ENCODE results near the gene PRKG1.

PRKG1 gene

DNA sequence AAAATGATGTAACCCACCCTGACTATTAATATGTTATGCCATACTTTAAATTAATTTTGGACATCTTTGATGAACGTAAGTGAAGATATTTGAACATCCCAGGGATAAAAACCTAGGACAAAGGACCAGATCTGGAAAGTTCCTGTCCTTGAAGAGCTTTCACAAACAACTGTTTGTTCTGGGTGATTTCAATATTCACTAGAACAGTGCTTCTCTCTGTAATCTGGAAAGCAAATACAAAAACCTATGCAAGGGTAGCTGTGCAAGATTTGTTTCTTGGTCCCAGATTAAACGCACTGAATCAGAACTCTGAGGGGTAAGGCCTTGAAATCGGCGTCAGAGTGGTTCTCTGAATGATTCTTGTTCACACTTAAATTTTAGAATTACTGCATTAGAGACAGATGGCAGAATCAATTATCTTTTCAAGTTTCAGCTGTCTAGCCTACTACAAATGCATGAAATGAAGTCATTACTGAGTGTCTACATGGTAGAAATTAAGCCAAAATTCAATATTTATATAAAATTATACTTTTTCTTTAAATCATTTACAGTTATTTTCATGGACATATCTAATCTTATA lies 694.7 kb downstream of the PRKG1 start:
- DNase-seq (ENCODE audit: insufficient read length) (no peak), FAIRE-seq (no peak)
- TF ChIP-seq POLR2A (IDR thresholded peaks at IDR 0.05; ENCODE audit: low read depth, low read length) (no peak), POLR2AphosphoS5 (IDR thresholded peaks at IDR 0.05; ENCODE audit: low read depth, low read length) (no peak), TAF1 (IDR thresholded peaks at IDR 0.05; ENCODE audit: borderline replicate concordance, low read depth, low read length) (no peak)

DNA sequence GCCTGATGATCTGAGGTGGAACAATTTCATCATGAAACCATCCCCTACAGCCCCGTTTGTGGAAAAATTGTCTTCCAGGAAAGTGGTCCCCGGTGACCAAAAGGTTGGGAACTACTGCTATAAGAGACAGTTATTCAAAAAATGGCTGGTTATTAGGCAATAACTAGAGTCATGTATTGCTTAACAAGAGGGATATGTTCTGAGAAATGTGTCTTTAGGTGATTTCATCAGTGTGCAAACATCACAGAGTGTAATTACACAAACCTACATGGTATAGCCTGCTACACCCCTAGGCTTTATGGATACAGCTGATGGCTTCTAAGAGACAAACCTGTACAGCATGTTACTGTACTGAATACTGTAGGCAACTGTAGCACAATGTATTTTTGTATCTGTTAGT lies 696.4 kb downstream of the PRKG1 start:
- no peak for DNase-seq (ENCODE audit: insufficient read length)

DNA sequence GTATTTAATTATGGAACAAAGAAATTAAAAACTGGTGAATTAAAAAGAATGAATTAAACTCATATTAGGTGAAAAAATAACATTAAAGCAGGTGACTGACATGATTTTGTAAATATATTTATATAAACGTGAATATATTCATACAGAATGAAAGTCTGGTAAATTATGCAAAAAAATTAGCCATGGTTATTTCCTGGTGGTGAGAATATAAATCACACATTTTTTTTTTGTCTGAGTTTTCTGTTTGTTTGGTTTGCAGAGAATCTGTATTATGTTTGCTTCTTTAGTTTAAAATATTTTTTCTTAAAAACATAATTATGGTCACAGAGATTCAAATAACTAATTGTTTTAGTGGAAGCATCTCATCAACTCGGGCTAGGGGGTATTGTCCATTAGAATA lies 698.1 kb downstream of the PRKG1 start:
- DNase-seq (ENCODE audit: insufficient read length) (no peak), FAIRE-seq (no peak)
- no peak for TF ChIP-seq TAF1 (IDR thresholded peaks at IDR 0.05; ENCODE audit: borderline replicate concordance, low read depth, low read length)
- TF ChIP-seq POLR2AphosphoS5 (IDR thresholded peaks at IDR 0.05; ENCODE audit: low read depth, low read length), result no peak
- TF ChIP-seq POLR2A (IDR thresholded peaks at IDR 0.05; ENCODE audit: low read depth, low read length), result no peak

More for the DNA sequence above, 696.4 kb downstream of the PRKG1 start:
- TF ChIP-seq TAF1 (IDR thresholded peaks at IDR 0.05; ENCODE audit: borderline replicate concordance, low read depth, low read length) (no peak), POLR2AphosphoS5 (IDR thresholded peaks at IDR 0.05; ENCODE audit: low read depth, low read length) (no peak), POLR2A (IDR thresholded peaks at IDR 0.05; ENCODE audit: low read depth, low read length) (no peak)
- no peak for FAIRE-seq

DNA sequence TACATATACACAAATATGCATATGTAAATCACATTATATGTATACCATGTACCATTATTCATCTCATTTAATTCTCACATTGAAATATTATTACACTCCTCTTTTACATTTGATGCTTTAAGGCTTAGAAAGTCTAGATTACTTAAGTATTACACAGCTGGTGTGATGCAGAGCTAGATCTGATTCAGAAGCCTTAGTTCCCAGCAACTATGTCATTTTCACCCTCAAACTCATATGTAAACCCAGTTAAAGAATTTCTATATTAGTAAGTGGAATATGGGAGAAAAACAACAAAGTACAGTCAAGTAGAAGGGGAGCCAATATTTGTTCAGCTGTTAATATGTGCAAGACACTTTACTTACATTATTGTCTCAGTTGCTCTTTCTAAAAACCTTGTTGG lies 699.4 kb downstream of the PRKG1 start:
- no peak for DNase-seq (ENCODE audit: insufficient read length)
- no peak for FAIRE-seq
- TF ChIP-seq POLR2A (IDR thresholded peaks at IDR 0.05; ENCODE audit: low read depth, low read length) (no peak), POLR2AphosphoS5 (IDR thresholded peaks at IDR 0.05; ENCODE audit: low read depth, low read length) (no peak)

DNA sequence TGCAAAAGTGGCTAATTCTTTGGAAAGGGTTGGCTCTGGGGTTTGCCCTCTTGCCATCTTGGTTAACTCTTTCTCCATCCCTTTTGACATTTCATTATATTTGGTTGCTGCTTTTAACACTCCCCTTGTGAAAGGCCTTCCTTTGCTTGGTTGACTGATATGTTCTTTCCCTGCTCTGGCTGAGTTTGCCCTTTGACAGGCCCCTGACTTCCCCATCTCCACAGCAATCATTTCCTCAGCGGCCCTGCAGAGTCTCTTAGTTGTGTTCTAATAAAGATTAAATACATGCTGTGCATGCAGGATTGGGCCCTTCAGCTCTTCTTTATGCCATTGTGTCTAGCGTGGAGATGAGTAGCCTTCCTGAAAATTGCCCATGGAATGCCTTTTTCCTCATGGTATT lies 709.7 kb downstream of the PRKG1 start:
- DNase-seq (ENCODE audit: insufficient read length) (no peak), FAIRE-seq (no peak)
- TF ChIP-seq TAF1 (IDR thresholded peaks at IDR 0.05; ENCODE audit: borderline replicate concordance, low read depth, low read length), result no peak
- TF ChIP-seq POLR2A (IDR thresholded peaks at IDR 0.05; ENCODE audit: low read depth, low read length), result no peak
- no peak for TF ChIP-seq POLR2AphosphoS5 (IDR thresholded peaks at IDR 0.05; ENCODE audit: low read depth, low read length)

DNA sequence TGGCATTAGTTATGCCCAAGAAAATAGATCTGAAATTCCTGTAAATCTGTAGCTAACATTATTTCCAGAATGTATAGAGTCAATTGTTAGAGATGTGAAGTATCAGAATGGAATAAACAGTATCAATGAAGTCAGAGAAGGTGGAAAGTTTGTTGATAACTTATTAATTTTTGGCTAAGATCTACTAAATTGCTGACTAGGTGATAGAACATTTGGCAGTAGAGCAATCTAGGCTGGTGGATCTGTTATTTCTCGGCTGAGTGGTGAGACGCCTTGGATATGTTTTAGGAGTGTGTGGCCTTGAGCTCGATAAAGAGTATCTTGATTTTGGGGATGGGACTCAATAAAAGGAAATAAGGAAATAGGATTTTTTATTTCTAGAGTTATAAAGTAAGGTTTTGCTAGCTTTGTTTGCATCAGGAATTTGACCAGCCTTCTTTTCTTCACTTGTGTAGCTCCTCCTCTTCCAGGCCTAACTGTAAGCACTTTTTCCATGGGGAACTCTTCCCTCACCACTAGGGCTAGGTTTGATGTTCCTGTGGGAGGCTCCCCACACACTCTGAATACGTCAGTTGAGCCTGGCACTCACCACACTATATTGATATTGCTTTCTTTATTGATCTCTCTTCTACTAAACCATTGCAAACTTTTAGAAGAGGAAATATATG lies 711.9 kb downstream of the PRKG1 start:
- no peak for TF ChIP-seq POLR2AphosphoS5 (IDR thresholded peaks at IDR 0.05; ENCODE audit: low read depth, low read length)
- no peak for TF ChIP-seq TAF1 (IDR thresholded peaks at IDR 0.05; ENCODE audit: borderline replicate concordance, low read depth, low read length)
- no peak for TF ChIP-seq POLR2A (IDR thresholded peaks at IDR 0.05; ENCODE audit: low read depth, low read length)
- no peak for DNase-seq (ENCODE audit: insufficient read length)
- no peak for FAIRE-seq

DNA sequence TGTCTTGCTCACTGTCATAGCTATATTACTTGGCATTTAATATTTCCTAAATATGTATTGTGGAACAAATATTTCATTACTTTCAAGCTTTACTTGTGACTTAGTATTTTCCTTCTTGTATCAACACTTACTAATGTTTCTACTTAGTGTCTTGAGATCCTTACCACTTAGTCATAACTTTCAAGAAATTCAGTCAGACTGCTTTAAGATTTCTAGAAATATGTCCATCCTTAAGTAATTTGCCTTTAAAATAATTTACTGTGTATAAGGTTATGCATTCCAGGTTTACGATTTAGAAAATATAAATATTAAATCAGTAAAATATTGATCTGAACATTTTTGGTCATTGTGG lies 712.4 kb downstream of the PRKG1 start:
- DNase-seq (ENCODE audit: insufficient read length), result no peak
- FAIRE-seq, result no peak
- TF ChIP-seq POLR2AphosphoS5 (IDR thresholded peaks at IDR 0.05; ENCODE audit: low read depth, low read length), result no peak
- no peak for TF ChIP-seq POLR2A (IDR thresholded peaks at IDR 0.05; ENCODE audit: low read depth, low read length)
- TF ChIP-seq TAF1 (IDR thresholded peaks at IDR 0.05; ENCODE audit: borderline replicate concordance, low read depth, low read length), result no peak

DNA sequence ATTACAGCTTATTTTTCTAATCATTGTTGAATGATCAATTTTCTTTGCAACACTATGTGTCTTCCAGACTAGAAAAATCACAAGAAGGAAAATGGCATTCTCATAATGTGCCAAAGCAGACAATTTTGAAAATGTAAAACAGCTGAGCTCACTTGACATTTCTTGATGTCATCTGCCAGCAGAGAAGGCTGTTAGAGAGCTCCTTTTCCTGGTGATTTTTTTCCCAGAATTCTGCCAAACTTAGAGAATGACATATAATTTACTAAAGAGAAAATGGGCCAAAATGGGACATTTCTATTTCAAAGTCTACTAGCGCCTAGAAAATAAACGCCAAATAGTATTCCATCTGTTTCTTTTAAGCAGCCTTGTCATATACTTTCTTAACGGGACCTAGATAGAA lies 714.0 kb downstream of the PRKG1 start:
- TF ChIP-seq TAF1 (IDR thresholded peaks at IDR 0.05; ENCODE audit: borderline replicate concordance, low read depth, low read length) (no peak), POLR2AphosphoS5 (IDR thresholded peaks at IDR 0.05; ENCODE audit: low read depth, low read length) (no peak), POLR2A (IDR thresholded peaks at IDR 0.05; ENCODE audit: low read depth, low read length) (no peak)
- no peak for FAIRE-seq
- DNase-seq (ENCODE audit: insufficient read length), result no peak

DNA sequence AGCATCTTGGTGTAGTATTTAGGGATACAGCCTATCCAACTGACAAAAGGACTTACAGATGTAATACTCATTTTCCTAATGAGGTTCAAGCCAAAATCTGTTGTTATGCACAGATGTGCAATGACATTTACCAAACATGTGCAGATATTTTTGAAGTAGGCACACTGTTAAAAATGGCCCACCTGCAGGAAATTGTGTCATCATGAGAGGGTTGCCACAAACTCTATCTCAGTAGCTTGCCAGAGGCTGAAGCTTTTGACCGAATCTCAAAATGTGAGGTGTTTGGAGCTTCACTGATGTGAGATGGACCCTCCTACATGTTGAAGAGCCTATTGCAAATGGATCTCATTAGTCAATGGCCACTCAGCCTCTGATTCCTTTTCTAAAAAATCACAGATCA lies 714.8 kb downstream of the PRKG1 start:
- DNase-seq (ENCODE audit: insufficient read length), result no peak
- FAIRE-seq, result no peak
- TF ChIP-seq POLR2AphosphoS5 (IDR thresholded peaks at IDR 0.05; ENCODE audit: low read depth, low read length), result no peak
- TF ChIP-seq POLR2A (IDR thresholded peaks at IDR 0.05; ENCODE audit: low read depth, low read length), result no peak
- no peak for TF ChIP-seq TAF1 (IDR thresholded peaks at IDR 0.05; ENCODE audit: borderline replicate concordance, low read depth, low read length)

DNA sequence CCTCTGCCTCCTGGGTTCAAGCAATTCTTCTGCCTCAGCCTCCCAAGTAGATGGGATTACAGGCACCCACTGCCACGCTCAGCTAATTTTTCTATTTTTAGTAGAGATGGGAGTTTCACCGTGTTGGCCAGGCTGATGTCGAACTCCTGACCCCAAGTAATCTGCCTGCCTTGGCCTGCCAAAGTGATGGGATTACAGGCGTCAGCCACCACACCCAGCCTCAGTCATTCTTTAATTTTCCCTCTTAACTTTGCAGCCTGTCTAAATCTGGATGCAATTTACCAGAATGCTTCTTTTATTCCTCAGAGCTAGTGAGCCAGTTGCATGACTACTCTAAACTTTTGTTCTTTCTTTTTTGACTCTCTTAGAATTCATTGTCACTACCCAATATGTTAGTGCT lies 715.6 kb downstream of the PRKG1 start:
- TF ChIP-seq POLR2A (IDR thresholded peaks at IDR 0.05; ENCODE audit: low read depth, low read length), result no peak
- no peak for TF ChIP-seq TAF1 (IDR thresholded peaks at IDR 0.05; ENCODE audit: borderline replicate concordance, low read depth, low read length)
- no peak for TF ChIP-seq POLR2AphosphoS5 (IDR thresholded peaks at IDR 0.05; ENCODE audit: low read depth, low read length)
- FAIRE-seq, result no peak
- no peak for DNase-seq (ENCODE audit: insufficient read length)

DNA sequence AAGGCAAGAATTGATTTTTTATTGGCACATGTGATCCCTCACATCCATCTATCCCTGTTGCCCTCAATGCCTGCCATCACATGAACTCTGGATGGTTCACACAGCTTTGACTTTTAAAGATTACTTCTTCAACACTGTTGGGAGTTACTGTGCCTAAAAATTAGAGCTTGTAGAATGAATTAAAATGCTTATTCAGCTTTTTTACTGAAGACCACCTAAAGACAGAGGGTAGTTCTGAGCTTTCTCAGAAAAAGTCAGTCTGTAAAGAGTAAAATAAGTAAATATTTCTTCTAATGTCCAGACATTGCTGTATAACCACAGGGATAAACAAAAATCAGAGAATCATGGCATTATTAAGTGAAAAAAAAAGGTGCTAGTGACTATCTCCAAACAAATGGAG lies 718.4 kb downstream of the PRKG1 start:
- DNase-seq (ENCODE audit: insufficient read length), result no peak
- FAIRE-seq, result no peak
- TF ChIP-seq POLR2AphosphoS5 (IDR thresholded peaks at IDR 0.05; ENCODE audit: low read depth, low read length), result no peak
- no peak for TF ChIP-seq TAF1 (IDR thresholded peaks at IDR 0.05; ENCODE audit: borderline replicate concordance, low read depth, low read length)
- no peak for TF ChIP-seq POLR2A (IDR thresholded peaks at IDR 0.05; ENCODE audit: low read depth, low read length)

DNA sequence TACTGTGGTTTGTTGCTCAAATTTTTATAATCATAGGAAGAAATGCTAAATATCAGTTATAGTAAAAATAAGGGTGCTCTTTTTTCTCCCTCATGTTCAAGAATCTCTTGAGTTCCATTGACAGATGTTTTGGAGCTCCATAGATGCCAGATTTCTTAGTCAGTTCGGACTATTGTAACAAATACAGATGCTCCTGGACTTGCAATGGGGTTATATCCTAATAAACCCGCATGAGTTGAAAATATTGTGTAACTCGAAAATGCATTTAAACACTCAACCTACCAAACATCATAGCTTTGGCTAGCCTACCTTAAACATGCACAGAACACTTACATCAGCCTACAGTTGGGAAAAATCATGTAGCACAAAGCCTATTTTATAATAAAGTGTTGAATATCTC lies 725.8 kb downstream of the PRKG1 start:
- no peak for FAIRE-seq
- no peak for TF ChIP-seq POLR2AphosphoS5 (IDR thresholded peaks at IDR 0.05; ENCODE audit: low read depth, low read length)
- no peak for TF ChIP-seq POLR2A (IDR thresholded peaks at IDR 0.05; ENCODE audit: low read depth, low read length)
- TF ChIP-seq TAF1 (IDR thresholded peaks at IDR 0.05; ENCODE audit: borderline replicate concordance, low read depth, low read length), result no peak
- no peak for DNase-seq (ENCODE audit: insufficient read length)
